ENCODE measurements around the gene ANKK1. TPM values are rescaled to one million over a fixed set of nuclear protein-coding genes. Genes with fewer than 3 reads are reported as not detected.

Gene ANKK1
- total and polyA plus RNA-seq, 4 donors, result 0.49 to 1.1 (median 0.66) TPM

- Histone ChIP-seq H3K4me1 (ENCODE audit: control insufficient read depth in 5 of 5, insufficient read depth in 5 of 5, low read length in 5 of 5) (no peaks in the 10 kb centered on the region), H3K4me3 (no peak overlapping the region), H3K36me3 (ENCODE audit: control insufficient read depth in 4 of 4, insufficient read depth in 4 of 4, low read length in 4 of 4) (peaks cover 13 to 31% (median 25%) of the 10 kb centered on the region in 4 donors), H3K27me3 (ENCODE audit: control insufficient read depth in 3 of 3, insufficient read depth in 3 of 3, low read length in 2 of 3) (no peaks in the 10 kb centered on the region), H3K27ac (ENCODE audit: low read depth in 1 of 2, low read length in 1 of 2) (no peak overlapping the region), H3K9ac (ENCODE audit: insufficient read depth in 1 of 2, low read length in 2 of 2) (no peak overlapping the region), H3K9me3 (ENCODE audit: control insufficient read depth in 4 of 4, insufficient read depth in 3 of 4, low read length in 3 of 4) (peaks cover 0 to 5% (median 5%) of the 10 kb centered on the region in 4 donors)
- WGBS, 2 donors, result 92 to 98% methylated on average over 3 of the region's 3 CpGs
- DNase-seq (no peak), ATAC-seq (ENCODE audit: insufficient read depth, low FRiP score) (no peak)
- TF ChIP-seq CTCF (IDR thresholded peaks at IDR 0.05; ENCODE audit: control extremely low read depth, extremely low read depth), result no peak
Observed at GRCh38 chr11:113356203-113356602, 31.4 kb upstream of the ANKK1 start.

- 50 to 68% methylated on average over 5 of the region's 5 CpGs for WGBS, 2 donors
- Histone ChIP-seq H3K4me1 (ENCODE audit: control insufficient read depth in 5 of 5, insufficient read depth in 5 of 5, low read length in 5 of 5) (no peaks in the 10 kb centered on the region), H3K27me3 (ENCODE audit: control insufficient read depth in 3 of 3, insufficient read depth in 3 of 3, low read length in 2 of 3) (no peaks in the 10 kb centered on the region), H3K27ac (ENCODE audit: low read depth in 1 of 2, low read length in 1 of 2) (no peak overlapping the region), H3K4me3 (no peak overlapping the region), H3K36me3 (ENCODE audit: control insufficient read depth in 4 of 4, insufficient read depth in 4 of 4, low read length in 4 of 4) (peaks cover 15 to 60% (median 20%) of the 10 kb centered on the region in 4 donors), H3K9ac (ENCODE audit: insufficient read depth in 1 of 2, low read length in 2 of 2) (no peak overlapping the region), H3K9me3 (ENCODE audit: control insufficient read depth in 4 of 4, insufficient read depth in 3 of 4, low read length in 3 of 4) (peaks cover 0 to 2% (median 0%) of the 10 kb centered on the region in 4 donors)
- TF ChIP-seq CTCF (IDR thresholded peaks at IDR 0.05; ENCODE audit: control extremely low read depth, extremely low read depth), result no peak
- DNase-seq, result no peak
- no peak for ATAC-seq (ENCODE audit: insufficient read depth, low FRiP score)
Observed at GRCh38 chr11:113363406-113363805, 24.2 kb upstream of the ANKK1 start.

GRCh38 chr11:113363996-113364641, 23.5 kb upstream of the ANKK1 start:
- DNase-seq (no peak), ATAC-seq (ENCODE audit: insufficient read depth, low FRiP score) (no peak)
- TF ChIP-seq CTCF (IDR thresholded peaks at IDR 0.05; ENCODE audit: control extremely low read depth, extremely low read depth), result no peak
- peaks cover 13 to 54% (median 18%) of the 10 kb centered on the region in 4 donors for H3K36me3 ChIP-seq (ENCODE audit: control insufficient read depth in 4 of 4, insufficient read depth in 4 of 4, low read length in 4 of 4)
- no peaks in the 10 kb centered on the region for H3K27me3 ChIP-seq (ENCODE audit: control insufficient read depth in 3 of 3, insufficient read depth in 3 of 3, low read length in 2 of 3)
- 73 to 85% methylated on average over 7 of the region's 7 CpGs for WGBS, 2 donors
- H3K9me3 ChIP-seq (ENCODE audit: control insufficient read depth in 4 of 4, insufficient read depth in 3 of 4, low read length in 3 of 4), result peaks cover 0 to 2% (median 0%) of the 10 kb centered on the region in 4 donors
- no peak overlapping the region for H3K27ac ChIP-seq (ENCODE audit: low read depth in 1 of 2, low read length in 1 of 2)
- H3K4me1 ChIP-seq (ENCODE audit: control insufficient read depth in 5 of 5, insufficient read depth in 5 of 5, low read length in 5 of 5), result no peaks in the 10 kb centered on the region
- no peak overlapping the region for H3K4me3 ChIP-seq
- H3K9ac ChIP-seq (ENCODE audit: insufficient read depth in 1 of 2, low read length in 2 of 2), result no peak overlapping the region

GRCh38 chr11:113365895-113366294, 21.7 kb upstream of the ANKK1 start:
- H3K9me3 ChIP-seq (ENCODE audit: control insufficient read depth in 4 of 4, insufficient read depth in 3 of 4, low read length in 3 of 4), result no peaks in the 10 kb centered on the region
- H3K9ac ChIP-seq (ENCODE audit: insufficient read depth in 1 of 2, low read length in 2 of 2), result no peak overlapping the region
- H3K4me1 ChIP-seq (ENCODE audit: control insufficient read depth in 5 of 5, insufficient read depth in 5 of 5, low read length in 5 of 5), result no peaks in the 10 kb centered on the region
- DNase-seq (no peak), ATAC-seq (ENCODE audit: insufficient read depth, low FRiP score) (no peak)
- H3K36me3 ChIP-seq (ENCODE audit: control insufficient read depth in 4 of 4, insufficient read depth in 4 of 4, low read length in 4 of 4), result peaks cover 5 to 45% (median 17%) of the 10 kb centered on the region in 4 donors
- H3K27me3 ChIP-seq (ENCODE audit: control insufficient read depth in 3 of 3, insufficient read depth in 3 of 3, low read length in 2 of 3), result no peaks in the 10 kb centered on the region
- no peak overlapping the region for H3K4me3 ChIP-seq
- WGBS, 2 donors, result 62 to 70% methylated on average over 5 of the region's 5 CpGs
- no peak for TF ChIP-seq CTCF (IDR thresholded peaks at IDR 0.05; ENCODE audit: control extremely low read depth, extremely low read depth)
- H3K27ac ChIP-seq (ENCODE audit: low read depth in 1 of 2, low read length in 1 of 2), result no peak overlapping the region

All from lung (tissue), 12 donors.